ENCODE data around the gene RPL10A. TPM values are rescaled to one million over a fixed set of nuclear protein-coding genes. Genes with fewer than 3 reads are reported as not detected.

RPL10A gene
- polyA plus RNA-seq, 1 donor (not counting 4 experiments of a cell fraction or from before 2014, with no cell fraction given): 2,462 TPM

DNA sequence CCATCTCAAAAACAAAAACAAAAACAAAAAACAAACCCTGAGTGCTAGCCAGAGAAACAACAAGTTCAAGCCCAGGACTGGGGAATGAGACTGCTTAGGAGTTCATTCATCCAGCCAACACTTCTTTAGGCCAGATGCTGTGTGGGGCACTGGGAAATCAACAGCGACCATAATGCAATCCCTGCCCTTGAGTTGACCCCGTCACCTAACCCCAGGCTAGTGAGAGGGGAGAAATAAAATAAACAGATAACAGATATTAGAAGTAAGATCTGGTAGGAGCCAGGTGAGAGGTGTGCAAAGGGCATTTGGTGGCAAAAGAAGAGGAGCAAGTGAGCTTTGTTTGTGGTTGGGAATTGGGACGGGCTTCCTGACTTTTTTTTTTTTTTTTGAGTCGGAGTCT is 4.9 kb upstream of the RPL10A start:
- H3K9me1 ChIP-seq (ENCODE audit: control insufficient read depth, extremely low read depth, insufficient read depth, low read length): no peaks in the 10 kb centered on the region
- no peak overlapping the region for H3K4me2 ChIP-seq (ENCODE audit: control insufficient read depth, extremely low read depth, insufficient read depth, low read depth, low read length)
- H4K20me1 ChIP-seq (ENCODE audit: control insufficient read depth, extremely low read depth, insufficient read depth, low read length): no peaks in the 10 kb centered on the region
- H3K27ac ChIP-seq (ENCODE audit: control insufficient read depth, insufficient read depth, low read length): no peak overlapping the region
- dilution Hi-C loops (cut with MboI; ENCODE audit: extremely low pct_ligation_motif_present, low sequenced_read_pairs): no loop called here
- no peak overlapping the region for H3K4me3 ChIP-seq (ENCODE audit: control insufficient read depth in 2 of 3, extremely low read depth in 1 of 3, insufficient read depth in 2 of 3, low read depth in 1 of 3, low read length in 3 of 3)
- H3K79me2 ChIP-seq (ENCODE audit: control insufficient read depth, insufficient read depth, low read length): peaks cover 1% of the 10 kb centered on the region
- H3K9me3 ChIP-seq (ENCODE audit: control insufficient read depth, low read depth, low read length): no peaks in the 10 kb centered on the region
- no peak for DNase-seq (ENCODE audit: low read depth, low spot score)
- no peak overlapping the region for H3K9ac ChIP-seq (ENCODE audit: control insufficient read depth, extremely low read depth, insufficient read depth, low read length)
- H2AFZ ChIP-seq (ENCODE audit: control insufficient read depth, low read length): no peak overlapping the region
- no peak for TF ChIP-seq EZH2 (IDR thresholded peaks at IDR 0.05; ENCODE audit: low read length)
- TF ChIP-seq, protein P1, sequence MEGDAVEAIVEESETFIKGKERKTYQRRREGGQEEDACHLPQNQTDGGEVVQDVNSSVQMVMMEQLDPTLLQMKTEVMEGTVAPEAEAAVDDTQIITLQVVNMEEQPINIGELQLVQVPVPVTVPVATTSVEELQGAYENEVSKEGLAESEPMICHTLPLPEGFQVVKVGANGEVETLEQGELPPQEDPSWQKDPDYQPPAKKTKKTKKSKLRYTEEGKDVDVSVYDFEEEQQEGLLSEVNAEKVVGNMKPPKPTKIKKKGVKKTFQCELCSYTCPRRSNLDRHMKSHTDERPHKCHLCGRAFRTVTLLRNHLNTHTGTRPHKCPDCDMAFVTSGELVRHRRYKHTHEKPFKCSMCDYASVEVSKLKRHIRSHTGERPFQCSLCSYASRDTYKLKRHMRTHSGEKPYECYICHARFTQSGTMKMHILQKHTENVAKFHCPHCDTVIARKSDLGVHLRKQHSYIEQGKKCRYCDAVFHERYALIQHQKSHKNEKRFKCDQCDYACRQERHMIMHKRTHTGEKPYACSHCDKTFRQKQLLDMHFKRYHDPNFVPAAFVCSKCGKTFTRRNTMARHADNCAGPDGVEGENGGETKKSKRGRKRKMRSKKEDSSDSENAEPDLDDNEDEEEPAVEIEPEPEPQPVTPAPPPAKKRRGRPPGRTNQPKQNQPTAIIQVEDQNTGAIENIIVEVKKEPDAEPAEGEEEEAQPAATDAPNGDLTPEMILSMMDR (optimal IDR thresholded peaks at IDR 0.05 in 1 of 3, IDR thresholded peaks at IDR 0.05 in 1 of 3, conservative IDR thresholded peaks at IDR 0.05 in 1 of 3; ENCODE audit: extremely low read depth in 1 of 3, insufficient read depth in 2 of 3, low read length in 3 of 3): no peak
- peaks cover 12% of the 10 kb centered on the region for H3K4me1 ChIP-seq (ENCODE audit: control insufficient read depth, extremely low read depth, insufficient read depth, low read length)
- no peak for FAIRE-seq
- H3K36me3 ChIP-seq (ENCODE audit: control insufficient read depth in 2 of 2, extremely low read depth in 1 of 2, insufficient read depth in 2 of 2, low read length in 2 of 2): peaks cover 3 to 25% of the 10 kb centered on the region in 2 experiments
- no peaks in the 10 kb centered on the region for H3K27me3 ChIP-seq (ENCODE audit: control insufficient read depth, extremely low read depth, insufficient read depth, low read length)

DNA sequence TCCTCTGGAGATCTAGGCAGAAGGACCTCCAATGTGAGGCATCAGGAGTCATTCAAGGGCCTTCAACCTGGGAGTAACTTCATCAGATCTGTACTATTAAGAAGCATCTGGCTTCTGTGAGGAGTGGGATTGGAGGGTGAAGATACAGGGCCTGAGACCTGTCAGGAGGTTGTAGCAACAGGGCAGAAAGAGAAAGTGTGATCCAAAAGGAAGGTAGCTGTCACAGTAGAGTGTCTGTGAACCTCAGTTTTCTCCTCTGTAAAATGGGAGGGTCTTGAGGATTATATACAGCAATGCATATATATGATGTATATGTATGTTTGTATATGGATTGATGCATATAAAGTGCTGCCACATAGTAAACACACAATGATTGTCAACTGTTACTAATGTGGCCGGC is 2.6 kb upstream of the RPL10A start:
- DNase-seq (ENCODE audit: low read depth, low spot score): no peak
- no peaks in the 10 kb centered on the region for H3K9me3 ChIP-seq (ENCODE audit: control insufficient read depth, low read depth, low read length)
- H3K9ac ChIP-seq (ENCODE audit: control insufficient read depth, extremely low read depth, insufficient read depth, low read length): no peak overlapping the region
- no peak overlapping the region for H3K27ac ChIP-seq (ENCODE audit: control insufficient read depth, insufficient read depth, low read length)
- dilution Hi-C loops (cut with MboI; ENCODE audit: extremely low pct_ligation_motif_present, low sequenced_read_pairs): no loop called here
- no peak overlapping the region for H2AFZ ChIP-seq (ENCODE audit: control insufficient read depth, low read length)
- H3K27me3 ChIP-seq (ENCODE audit: control insufficient read depth, extremely low read depth, insufficient read depth, low read length): no peaks in the 10 kb centered on the region
- H3K79me2 ChIP-seq (ENCODE audit: control insufficient read depth, insufficient read depth, low read length): peaks cover 24% of the 10 kb centered on the region
- FAIRE-seq: no peak
- H3K4me1 ChIP-seq (ENCODE audit: control insufficient read depth, extremely low read depth, insufficient read depth, low read length): peaks cover 13% of the 10 kb centered on the region
- no peak overlapping the region for H3K4me2 ChIP-seq (ENCODE audit: control insufficient read depth, extremely low read depth, insufficient read depth, low read depth, low read length)
- peaks cover 5 to 39% of the 10 kb centered on the region in 2 experiments for H3K36me3 ChIP-seq (ENCODE audit: control insufficient read depth in 2 of 2, extremely low read depth in 1 of 2, insufficient read depth in 2 of 2, low read length in 2 of 2)
- TF ChIP-seq, protein P1 (optimal IDR thresholded peaks at IDR 0.05 in 1 of 3, IDR thresholded peaks at IDR 0.05 in 1 of 3, conservative IDR thresholded peaks at IDR 0.05 in 1 of 3; ENCODE audit: extremely low read depth in 1 of 3, insufficient read depth in 2 of 3, low read length in 3 of 3): no peak
- no peak for TF ChIP-seq EZH2 (IDR thresholded peaks at IDR 0.05; ENCODE audit: low read length)
- no peak overlapping the region for H3K4me3 ChIP-seq (ENCODE audit: control insufficient read depth in 2 of 3, extremely low read depth in 1 of 3, insufficient read depth in 2 of 3, low read depth in 1 of 3, low read length in 3 of 3)
- H4K20me1 ChIP-seq (ENCODE audit: control insufficient read depth, extremely low read depth, insufficient read depth, low read length): peaks cover 19% of the 10 kb centered on the region
- no peaks in the 10 kb centered on the region for H3K9me1 ChIP-seq (ENCODE audit: control insufficient read depth, extremely low read depth, insufficient read depth, low read length)
